Psoas muscle (tissue), 8 donors: Measurements from ENCODE around the gene STRBP. TPM values are rescaled to one million over a fixed set of nuclear protein-coding genes. Genes with fewer than 3 reads are reported as not detected.

Source experiments
- ATAC-seq, 4 donors: fragments of 200-7000 bp; cut with Tn5 transposase; one replicate each; pipeline ENCODE4 v1.9.1; 2020; ENCODE audit warnings: moderate library complexity in 3 of 4, mild to moderate bottlenecking in 2 of 4
- DNase-seq, 2 donors: peaks; one replicate each; pipeline ENCODE4 v3.0.0-alpha.2; 2020
- H3K27ac ChIP-seq: fragments of 200-600 bp; one replicate; pipeline ENCODE4 v1.8.0; 2022
- H3K27me3 ChIP-seq, 3 donors: fragments of 200-600 bp in 1 of 3; one replicate each; pipeline versions ENCODE4 v1.6.1 to v1.8.0; 2013 to 2022; ENCODE audit warnings: low read length in 2 of 3, mild to moderate bottlenecking in 2 of 3, moderate library complexity in 1 of 3; ENCODE audit not compliant: insufficient read depth in 3 of 3
- H3K36me3 ChIP-seq, 2 donors: fragments of 200-600 bp in 1 of 2; one replicate each; pipeline versions ENCODE4 v1.6.1 to v1.8.0; 2013 to 2022; ENCODE audit warnings: low read depth in 1 of 2, mild to moderate bottlenecking in 1 of 2, moderate library complexity in 1 of 2; ENCODE audit not compliant: insufficient read depth in 1 of 2
- H3K4me1 ChIP-seq: fragments of 200-600 bp; one replicate; pipeline ENCODE4 v1.8.0; 2022
- H3K4me3 ChIP-seq: fragments of 200-600 bp; one replicate; pipeline ENCODE4 v1.8.0; 2022; ENCODE audit warnings: mild to moderate bottlenecking
- H3K9me3 ChIP-seq: fragments of 200-600 bp; one replicate; pipeline ENCODE4 v1.8.0; 2022
- WGBS, 3 donors: extraction: QIAGEN DNeasy Blood & Tissue Kit; methylation state at CpG; one replicate each; pipeline versions ENCODE4 v1.1.6 to v1.1.7; 2013; 5-methylcytosine and 5-hydroxymethylcytosine counted together
- intact Hi-C, 2 donors: fragments of 100-400 bp; cut with DNase I; formaldehyde crosslinking; loops; one replicate each; pipeline versions ENCODE4 v1.11.0 to v1.14.2; 2022
- polyA plus RNA-seq, 3 donors: library from polyadenylated mRNA; stranded (reverse); fragments of 200-250 nt; gene quantifications; one replicate each; pipeline ENCODE4 v1.2.3, GENCODE V29; 2013
- total RNA-seq, 4 donors: library from RNA; stranded (reverse); fragmentation: NEBNext Ultra II Directional in 2 of 4; extraction: Animal tissue kit (Norgen Biotek cat#: 25700) in 2 of 4; gene quantifications; one replicate each; pipeline versions ENCODE4 v1.2.1 to v1.2.4, GENCODE V29; 2021 to 2023
- TF ChIP-seq, protein P1 (sequence below): fragments of 200-600 bp; IDR thresholded peaks from one replicate; pipeline ENCODE4 v1.8.0; 2022; ENCODE audit warnings: antibody characterized with exemption
- donor health status: healthy with polysubstance abuse.
- donor health status: DM: no; HTN: no; CAD: no; lungs with moderate emphysema.
- donor health status: Bipolar disorder and iron deficiency.
- donor health status: healthy.
- donor health status: DM: yes; HTN: yes; CAD: no.
- donor health status: DM: no; HTN: no; CAD: no.
- donor health status: DM: no; HTN: no; CAD: no.
- donor health status: DM: yes; HTN: yes; CAD: no.

STRBP gene
- total and polyA plus RNA-seq, 7 donors = 3.8 to 8.5 (median 6.2) TPM

DNA sequence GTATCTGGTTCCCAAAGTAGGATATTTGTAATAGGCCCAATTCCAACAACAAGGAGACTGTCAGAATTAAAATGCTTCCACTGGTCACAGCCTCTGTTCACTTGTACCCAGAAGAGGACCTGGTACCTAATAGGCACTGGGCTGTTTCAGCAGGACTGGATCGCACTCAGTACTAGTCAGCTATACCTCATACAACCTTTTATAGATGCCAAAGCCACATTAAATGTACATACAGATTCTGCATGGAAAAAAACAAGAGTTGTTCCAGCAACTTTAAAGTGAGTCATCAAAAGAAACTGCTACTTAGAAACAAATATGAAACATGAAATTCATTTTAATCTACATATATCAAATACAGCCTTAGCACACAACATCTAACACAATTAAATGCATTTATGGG lies 147.4 kb downstream of the STRBP start:
- TF ChIP-seq, protein P1, sequence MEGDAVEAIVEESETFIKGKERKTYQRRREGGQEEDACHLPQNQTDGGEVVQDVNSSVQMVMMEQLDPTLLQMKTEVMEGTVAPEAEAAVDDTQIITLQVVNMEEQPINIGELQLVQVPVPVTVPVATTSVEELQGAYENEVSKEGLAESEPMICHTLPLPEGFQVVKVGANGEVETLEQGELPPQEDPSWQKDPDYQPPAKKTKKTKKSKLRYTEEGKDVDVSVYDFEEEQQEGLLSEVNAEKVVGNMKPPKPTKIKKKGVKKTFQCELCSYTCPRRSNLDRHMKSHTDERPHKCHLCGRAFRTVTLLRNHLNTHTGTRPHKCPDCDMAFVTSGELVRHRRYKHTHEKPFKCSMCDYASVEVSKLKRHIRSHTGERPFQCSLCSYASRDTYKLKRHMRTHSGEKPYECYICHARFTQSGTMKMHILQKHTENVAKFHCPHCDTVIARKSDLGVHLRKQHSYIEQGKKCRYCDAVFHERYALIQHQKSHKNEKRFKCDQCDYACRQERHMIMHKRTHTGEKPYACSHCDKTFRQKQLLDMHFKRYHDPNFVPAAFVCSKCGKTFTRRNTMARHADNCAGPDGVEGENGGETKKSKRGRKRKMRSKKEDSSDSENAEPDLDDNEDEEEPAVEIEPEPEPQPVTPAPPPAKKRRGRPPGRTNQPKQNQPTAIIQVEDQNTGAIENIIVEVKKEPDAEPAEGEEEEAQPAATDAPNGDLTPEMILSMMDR = no peak
- WGBS, 3 donors = 89 to 99% (median 97%) methylated on average over 1 of the region's 1 CpG
- DNase-seq (no peak), ATAC-seq (no peak)
- Histone ChIP-seq H3K9me3 (no peaks in the 10 kb centered on the region), H3K27ac (no peak overlapping the region), H3K4me1 (peaks cover 4% of the 10 kb centered on the region), H3K36me3 (peaks cover 0 to 3% of the 10 kb centered on the region in 2 donors), H3K27me3 (no peaks in the 10 kb centered on the region), H3K4me3 (no peak overlapping the region)
- intact Hi-C loops = loop anchor here (10.0 kb wide), 2 partner anchors 56 to 224 kb away; no protein-coding TSS in a partner anchor

DNA sequence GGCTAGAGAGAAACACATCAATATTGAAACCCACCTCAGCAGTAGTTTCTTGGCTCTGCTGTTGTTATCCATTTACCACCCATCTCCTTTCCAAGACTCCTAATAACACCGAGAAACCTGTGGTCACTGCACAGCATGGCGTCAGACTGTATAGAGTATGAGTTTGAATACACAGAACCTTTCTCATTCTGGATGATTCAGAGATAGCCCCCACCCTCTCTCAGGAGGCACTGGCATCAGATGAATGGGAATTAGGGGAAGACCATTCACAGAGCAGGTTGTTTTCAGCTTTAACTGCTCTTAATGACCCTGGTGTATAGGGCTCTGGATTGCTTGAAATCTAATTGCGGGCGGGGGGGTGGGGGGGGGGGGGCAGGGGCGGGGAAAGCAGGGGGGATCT lies 148.3 kb downstream of the STRBP start:
- no peaks in the 10 kb centered on the region for H3K27me3 ChIP-seq
- ATAC-seq = no peak
- peaks cover 8% of the 10 kb centered on the region for H3K4me1 ChIP-seq
- H3K27ac ChIP-seq = no peak overlapping the region
- no peak for DNase-seq
- peaks cover 0 to 3% of the 10 kb centered on the region in 2 donors for H3K36me3 ChIP-seq
- H3K4me3 ChIP-seq = no peak overlapping the region
- WGBS, 3 donors = 69 to 80% (median 69%) methylated on average over 4 to 5 of the region's 5 CpGs
- no peaks in the 10 kb centered on the region for H3K9me3 ChIP-seq
- intact Hi-C loops = loop anchor here (10.0 kb wide), 2 partner anchors 55 to 225 kb away; no protein-coding TSS in a partner anchor
- TF ChIP-seq, protein P1 = no peak

DNA sequence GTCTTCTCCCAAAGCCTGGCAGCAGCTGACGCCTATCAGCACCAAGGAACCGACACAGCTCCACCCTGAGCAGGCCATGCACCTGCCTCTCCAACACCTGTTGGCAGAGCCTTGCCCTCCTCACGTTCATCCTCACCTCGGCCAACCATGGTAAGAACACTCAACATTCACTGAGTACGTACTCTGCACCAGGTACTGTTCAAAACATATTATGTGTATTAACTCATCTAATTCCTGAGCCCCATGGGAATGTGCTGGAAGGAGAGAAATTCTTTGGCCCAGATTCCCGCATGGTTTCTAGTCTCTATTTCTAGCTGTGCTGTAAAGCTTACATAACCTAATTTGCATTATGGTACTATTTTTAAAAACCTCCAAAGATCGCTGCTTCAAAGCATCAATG lies 148.8 kb downstream of the STRBP start:
- TF ChIP-seq, protein P1 = no peak
- intact Hi-C loops = no loop called here
- peak in 2 of 4 donors; percentile 43 to 46 for ATAC-seq

DNA sequence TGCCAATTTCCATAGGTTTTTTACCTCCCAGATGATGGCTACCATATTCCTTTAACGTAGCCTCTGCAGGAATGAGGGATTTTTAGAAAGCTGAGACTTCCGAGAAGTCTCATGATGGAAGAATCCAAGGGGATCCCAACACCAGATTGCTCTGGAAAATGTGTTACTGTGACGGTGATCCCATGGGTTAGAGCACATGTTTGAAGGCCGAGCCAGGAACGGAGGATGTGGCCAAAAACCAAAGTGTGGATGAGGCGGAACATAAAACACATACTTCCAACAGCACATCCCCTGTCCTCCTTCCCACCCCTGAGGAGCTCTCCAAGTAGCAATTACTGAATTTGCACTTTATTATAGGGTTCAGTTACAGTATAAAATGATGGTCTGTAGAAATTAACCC lies 152.3 kb downstream of the STRBP start:
- peaks cover 12% of the 10 kb centered on the region for H3K4me1 ChIP-seq
- intact Hi-C loops = no loop called here
- no peaks in the 10 kb centered on the region for H3K9me3 ChIP-seq
- WGBS, 3 donors = 59 to 69% (median 68%) methylated on average over 6 of the region's 6 CpGs
- no peak overlapping the region for H3K27ac ChIP-seq
- TF ChIP-seq, protein P1 = no peak
- no peaks in the 10 kb centered on the region for H3K36me3 ChIP-seq
- H3K4me3 ChIP-seq = no peak overlapping the region
- ATAC-seq (no peak), DNase-seq (no peak)
- H3K27me3 ChIP-seq = no peaks in the 10 kb centered on the region

More for the DNA sequence above, 148.8 kb downstream of the STRBP start:
- WGBS, 3 donors = 28 to 46% (median 29%) methylated on average over 7 of the region's 7 CpGs
- Histone ChIP-seq H3K27me3 (no peaks in the 10 kb centered on the region), H3K36me3 (peaks cover 0 to 3% of the 10 kb centered on the region in 2 donors), H3K9me3 (no peaks in the 10 kb centered on the region), H3K4me3 (no peak overlapping the region), H3K27ac (no peak overlapping the region), H3K4me1 (peaks cover 8% of the 10 kb centered on the region)
- DNase-seq = no peak
